ENCODE data around the gene DAB2IP. TPM values are rescaled to one million over a fixed set of nuclear protein-coding genes. Genes with fewer than 3 reads are reported as not detected.

DAB2IP gene
- total RNA-seq, 1 donor from 2014 or later, result 38.0 TPM

- Histone ChIP-seq H3K27me3 (ENCODE audit: control insufficient read depth, insufficient read depth, low read length) (peaks cover 2% of the 10 kb centered on the region), H3K36me3 (ENCODE audit: control insufficient read depth, insufficient read depth, low read length) (no peaks in the 10 kb centered on the region), H3K4me3 (ENCODE audit: low read depth, low read length) (no peak overlapping the region)
- DNase-seq (ENCODE audit: low read depth), result no peak
- TF ChIP-seq CTCF (IDR thresholded peaks at IDR 0.05; ENCODE audit: insufficient read depth, low read length, poor library complexity, severe bottlenecking), result no peak
Measured at GRCh38 chr9:121704281-121704680, 52.8 kb downstream of the DAB2IP start.

- no peak for DNase-seq (ENCODE audit: low read depth)
- TF ChIP-seq CTCF (IDR thresholded peaks at IDR 0.05; ENCODE audit: insufficient read depth, low read length, poor library complexity, severe bottlenecking), result no peak
- Histone ChIP-seq H3K36me3 (ENCODE audit: control insufficient read depth, insufficient read depth, low read length) (no peaks in the 10 kb centered on the region), H3K27me3 (ENCODE audit: control insufficient read depth, insufficient read depth, low read length) (peaks cover 2% of the 10 kb centered on the region), H3K4me3 (ENCODE audit: low read depth, low read length) (no peak overlapping the region)
Measured at GRCh38 chr9:121706149-121706750, 54.8 kb downstream of the DAB2IP start.

- no peak for TF ChIP-seq CTCF (IDR thresholded peaks at IDR 0.05; ENCODE audit: insufficient read depth, low read length, poor library complexity, severe bottlenecking)
- peaks cover under 1% of the 10 kb centered on the region for H3K27me3 ChIP-seq (ENCODE audit: control insufficient read depth, insufficient read depth, low read length)
- no peaks in the 10 kb centered on the region for H3K36me3 ChIP-seq (ENCODE audit: control insufficient read depth, insufficient read depth, low read length)
- H3K4me3 ChIP-seq (ENCODE audit: low read depth, low read length), result no peak overlapping the region
- DNase-seq (ENCODE audit: low read depth), result no peak
Measured at GRCh38 chr9:121707477-121708424, 56.3 kb downstream of the DAB2IP start.

- no peaks in the 10 kb centered on the region for H3K36me3 ChIP-seq (ENCODE audit: control insufficient read depth, insufficient read depth, low read length)
- no peaks in the 10 kb centered on the region for H3K27me3 ChIP-seq (ENCODE audit: control insufficient read depth, insufficient read depth, low read length)
- TF ChIP-seq CTCF (IDR thresholded peaks at IDR 0.05; ENCODE audit: insufficient read depth, low read length, poor library complexity, severe bottlenecking), result no peak
- H3K4me3 ChIP-seq (ENCODE audit: low read depth, low read length), result no peak overlapping the region
- DNase-seq (ENCODE audit: low read depth), result no peak
Measured at GRCh38 chr9:121708768-121709488, 57.5 kb downstream of the DAB2IP start.

GRCh38 chr9:121709798-121710197 is 58.4 kb downstream of the DAB2IP start:
- TF ChIP-seq CTCF (IDR thresholded peaks at IDR 0.05; ENCODE audit: insufficient read depth, low read length, poor library complexity, severe bottlenecking), result no peak
- Histone ChIP-seq H3K36me3 (ENCODE audit: control insufficient read depth, insufficient read depth, low read length) (no peaks in the 10 kb centered on the region), H3K27me3 (ENCODE audit: control insufficient read depth, insufficient read depth, low read length) (no peaks in the 10 kb centered on the region), H3K4me3 (ENCODE audit: low read depth, low read length) (no peak overlapping the region)
- DNase-seq (ENCODE audit: low read depth), result no peak
